ENCODE measurements around the gene SMARCB1.

The SMARCB1 gene

DNA sequence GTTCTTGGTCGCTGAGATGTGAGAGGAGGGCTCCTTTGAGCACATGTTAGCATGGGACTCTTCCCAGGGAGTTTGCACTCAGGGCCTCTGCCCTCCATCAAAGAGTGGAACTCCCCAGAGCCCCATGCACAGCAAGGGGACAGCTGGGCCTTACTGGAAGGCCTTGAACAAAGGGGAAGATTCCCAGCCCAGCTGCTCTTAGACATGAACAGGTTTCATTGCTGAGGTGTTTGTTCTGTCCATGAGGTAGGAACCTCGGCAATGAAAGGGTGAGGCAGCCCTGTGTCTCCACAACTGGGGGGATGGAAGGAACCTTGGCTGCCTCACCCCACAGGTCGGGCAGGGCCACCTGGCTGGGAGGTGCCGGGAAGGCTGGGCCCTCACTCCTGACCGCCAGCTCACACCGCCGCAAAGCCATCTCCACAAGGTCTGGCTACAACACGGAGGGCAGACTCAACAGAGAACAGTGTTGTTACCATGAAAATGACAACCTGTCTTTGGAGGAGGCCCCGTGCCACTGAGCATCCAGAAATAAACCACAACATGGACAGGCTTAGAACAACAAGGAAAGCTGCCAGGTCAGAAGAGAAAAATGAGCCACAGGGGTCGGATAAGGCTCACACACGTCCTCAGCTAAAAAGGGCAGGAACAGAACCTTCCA, 48.8 kb downstream of the SMARCB1 start:
- TF ChIP-seq, protein P1, sequence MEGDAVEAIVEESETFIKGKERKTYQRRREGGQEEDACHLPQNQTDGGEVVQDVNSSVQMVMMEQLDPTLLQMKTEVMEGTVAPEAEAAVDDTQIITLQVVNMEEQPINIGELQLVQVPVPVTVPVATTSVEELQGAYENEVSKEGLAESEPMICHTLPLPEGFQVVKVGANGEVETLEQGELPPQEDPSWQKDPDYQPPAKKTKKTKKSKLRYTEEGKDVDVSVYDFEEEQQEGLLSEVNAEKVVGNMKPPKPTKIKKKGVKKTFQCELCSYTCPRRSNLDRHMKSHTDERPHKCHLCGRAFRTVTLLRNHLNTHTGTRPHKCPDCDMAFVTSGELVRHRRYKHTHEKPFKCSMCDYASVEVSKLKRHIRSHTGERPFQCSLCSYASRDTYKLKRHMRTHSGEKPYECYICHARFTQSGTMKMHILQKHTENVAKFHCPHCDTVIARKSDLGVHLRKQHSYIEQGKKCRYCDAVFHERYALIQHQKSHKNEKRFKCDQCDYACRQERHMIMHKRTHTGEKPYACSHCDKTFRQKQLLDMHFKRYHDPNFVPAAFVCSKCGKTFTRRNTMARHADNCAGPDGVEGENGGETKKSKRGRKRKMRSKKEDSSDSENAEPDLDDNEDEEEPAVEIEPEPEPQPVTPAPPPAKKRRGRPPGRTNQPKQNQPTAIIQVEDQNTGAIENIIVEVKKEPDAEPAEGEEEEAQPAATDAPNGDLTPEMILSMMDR (IDR thresholded peaks at IDR 0.05; ENCODE audit: insufficient read depth, missing control alignments): no peak
- FAIRE-seq (no peak), DNase-seq (ENCODE audit: insufficient read length, low spot score) (no peak)

DNA sequence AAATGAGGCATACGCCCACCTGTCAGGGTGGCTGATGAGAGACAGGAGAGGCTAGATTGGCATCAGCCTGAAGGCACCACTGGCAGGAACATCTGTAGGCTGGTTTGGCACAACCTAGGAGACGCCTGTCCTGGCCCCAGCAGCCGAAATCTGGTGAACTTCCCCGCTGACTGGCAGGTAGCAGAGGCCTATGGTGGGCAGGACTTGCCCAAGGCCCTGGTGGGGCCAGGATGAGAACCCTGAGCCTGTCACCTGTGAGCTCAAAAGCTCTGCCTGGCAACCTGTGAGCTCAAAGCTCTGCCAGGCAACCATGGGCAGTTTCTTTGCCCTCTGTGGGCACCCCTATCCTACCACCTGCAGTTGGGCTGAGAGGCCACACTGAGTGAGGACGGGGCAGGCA, 49.5 kb downstream of the SMARCB1 start:
- FAIRE-seq (no peak), DNase-seq (ENCODE audit: insufficient read length, low spot score) (no peak)
- TF ChIP-seq, protein P1 (IDR thresholded peaks at IDR 0.05; ENCODE audit: insufficient read depth, missing control alignments): no peak

DNA sequence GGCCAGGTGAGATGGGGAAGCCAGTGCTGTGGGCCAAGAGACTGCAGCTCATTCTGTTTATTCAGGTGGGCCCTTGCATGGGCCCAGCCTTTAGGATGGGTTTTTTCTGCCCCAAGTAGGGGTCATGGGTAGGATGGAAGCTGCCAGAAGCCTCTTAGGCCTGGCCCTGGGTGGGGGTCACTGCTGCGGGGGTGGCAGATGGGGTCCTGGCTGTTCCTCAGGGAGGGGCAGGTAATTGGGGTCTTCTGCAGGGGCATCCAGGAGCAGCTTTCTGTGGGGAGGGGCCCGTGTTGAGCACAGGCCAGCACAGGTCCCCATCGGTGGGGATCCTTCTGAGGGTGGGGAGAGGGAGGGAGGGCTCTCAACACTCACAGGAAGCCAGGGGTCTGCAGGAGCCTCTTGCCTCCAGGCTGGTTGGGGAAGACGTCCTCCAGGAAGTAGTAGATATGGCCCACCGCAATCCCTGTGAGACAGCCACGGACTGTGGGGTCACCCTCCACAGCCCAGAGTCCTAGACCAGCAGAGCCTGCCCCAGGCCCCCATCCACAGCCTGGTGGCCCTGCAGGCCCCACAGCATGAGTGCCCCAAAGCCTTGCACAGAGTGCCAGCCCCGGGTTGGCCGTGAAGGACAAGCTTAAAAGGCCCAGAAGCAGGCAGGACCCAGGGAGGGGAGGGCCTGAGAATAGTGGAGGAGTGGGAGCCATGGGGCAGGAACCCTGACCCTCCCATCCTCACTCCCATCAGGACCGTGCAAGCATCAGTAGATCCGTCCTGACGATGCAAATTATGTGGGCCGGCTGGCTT, 50.1 kb downstream of the SMARCB1 start:
- DNase-seq (ENCODE audit: insufficient read length, low spot score) (no peak), FAIRE-seq (no peak)
- TF ChIP-seq, protein P1 (IDR thresholded peaks at IDR 0.05; ENCODE audit: insufficient read depth, missing control alignments): no peak

DNA sequence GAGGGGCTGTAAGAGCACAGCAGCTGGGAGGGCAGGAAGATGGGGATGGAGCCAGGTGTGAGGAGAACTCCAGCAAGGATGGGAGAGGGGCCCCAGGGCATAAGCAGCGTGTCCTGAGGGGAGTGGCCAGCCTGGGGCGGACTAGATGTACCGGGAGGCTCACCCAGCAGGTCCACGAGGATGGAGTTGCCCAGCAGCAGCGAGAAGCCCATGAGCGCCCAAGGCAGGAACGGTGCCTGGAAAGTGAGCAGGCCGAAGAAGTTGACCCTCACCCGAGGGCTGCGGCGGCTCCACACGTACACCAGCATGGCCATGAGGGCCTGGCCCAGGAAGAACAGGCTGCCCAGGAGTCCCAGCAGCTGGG, 50.7 kb downstream of the SMARCB1 start:
- FAIRE-seq (no peak), DNase-seq (ENCODE audit: insufficient read length, low spot score) (no peak)
- TF ChIP-seq, protein P1 (IDR thresholded peaks at IDR 0.05; ENCODE audit: insufficient read depth, missing control alignments): no peak

DNA sequence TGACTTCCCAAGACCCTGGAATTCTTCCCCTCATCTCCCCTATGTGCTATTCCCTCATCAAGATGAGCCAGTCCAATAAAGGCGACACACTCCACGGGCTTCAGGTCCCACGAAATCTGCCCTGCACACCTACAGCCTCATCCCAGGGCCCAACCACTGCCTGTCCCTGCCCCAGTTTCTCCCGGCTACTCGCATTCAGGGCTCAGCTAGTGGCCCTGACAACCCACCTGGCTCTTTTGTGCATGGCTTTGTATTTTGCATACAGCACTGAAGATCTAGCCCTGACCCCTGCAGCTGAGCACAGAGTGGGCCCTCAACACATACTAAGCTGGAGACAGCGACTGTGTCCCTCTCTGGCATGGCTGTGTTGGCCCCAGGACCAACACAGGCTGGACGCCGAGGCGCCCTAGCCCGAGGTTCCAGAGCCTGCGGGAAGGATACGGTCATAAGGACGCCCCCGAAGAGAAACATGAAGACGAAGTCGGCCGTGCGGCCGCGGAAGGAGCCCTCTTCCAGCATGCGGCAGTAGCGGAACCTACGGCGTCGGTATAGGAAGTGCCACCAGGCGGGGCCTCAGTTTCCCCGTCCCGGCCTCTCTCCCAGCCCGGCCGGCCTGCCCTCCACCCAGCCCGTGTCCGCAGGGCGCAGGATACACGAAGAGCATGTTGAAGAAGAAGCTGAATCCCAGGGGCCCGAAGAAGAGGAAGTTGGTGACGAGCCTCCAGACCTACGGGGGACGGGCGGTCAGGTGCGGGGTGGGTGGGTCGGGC, 51.3 kb downstream of the SMARCB1 start:
- TF ChIP-seq, protein P1 (IDR thresholded peaks at IDR 0.05; ENCODE audit: insufficient read depth, missing control alignments): no peak
- DNase-seq (ENCODE audit: insufficient read length, low spot score) (no peak), FAIRE-seq (no peak)

DNA sequence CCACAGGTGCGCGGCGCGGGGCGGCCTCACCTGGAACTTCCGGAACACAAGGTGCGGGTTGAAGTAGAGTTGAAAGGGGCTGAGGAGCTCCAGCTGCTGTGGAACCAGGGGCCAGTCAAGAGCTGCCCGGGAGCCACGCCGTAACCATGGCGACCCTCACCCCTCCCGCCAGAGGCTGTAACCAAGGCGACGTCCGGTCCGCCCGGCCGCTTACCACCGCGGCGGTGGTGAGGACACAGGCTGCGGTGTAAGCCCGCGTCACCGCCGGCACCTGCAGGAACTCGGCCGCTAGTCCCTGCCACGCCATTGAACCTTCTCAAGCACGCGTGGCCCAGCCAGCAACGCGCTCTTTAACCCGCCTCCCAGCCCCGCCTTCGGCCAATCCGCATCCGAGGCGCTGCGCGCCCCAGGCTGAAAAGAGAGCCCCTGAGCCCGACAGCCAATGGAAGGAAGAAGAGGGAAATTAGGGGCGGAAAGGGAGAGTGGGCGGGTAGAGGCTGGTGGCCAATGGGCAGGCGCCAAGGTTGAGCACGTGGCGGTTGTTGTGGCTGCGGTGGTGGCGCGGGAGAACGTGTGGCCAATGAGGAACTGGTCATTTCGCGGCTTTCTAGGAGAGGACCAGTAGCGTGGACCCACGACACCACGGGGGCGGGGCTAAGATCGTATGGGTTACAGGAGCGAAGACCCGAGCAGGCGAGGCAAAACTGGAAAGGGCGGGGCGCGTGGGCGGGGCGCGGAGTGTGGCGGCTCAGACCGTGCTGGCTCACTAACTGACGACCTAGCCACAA, 52.1 kb downstream of the SMARCB1 start, which contains the start of gene DERL3:
Gene DERL3, minus strand, starts transcription at position 326 of the 788 bp plus-strand sequence. Its CDS starts 19 bp downstream, at position 307.
- TF ChIP-seq, protein P1 (IDR thresholded peaks at IDR 0.05; ENCODE audit: insufficient read depth, missing control alignments): no peak
- no peak for FAIRE-seq
- no peak for DNase-seq (ENCODE audit: insufficient read length, low spot score)
